Stimulated activated CD8-positive, alpha-beta memory T cell treated with anti-CD3 and anti-CD28 coated beads, Interleukin-7, amount 100 ng/mL, for 48 hours (primary cell): ENCODE measurements around the gene TBCEL.

ENCODE experiments used
- DNase-seq, 2 donors: peaks; one replicate each; pipeline ENCODE4 v3.0.0-alpha.2; 2020; ENCODE audit warnings: low read depth in 1 of 2; ENCODE audit errors: extremely low read depth in 1 of 2

TBCEL gene

GRCh38 chr11:121058941-121059340, 35.0 kb downstream of the TBCEL start:
- DNase-seq, result no peak

DNA sequence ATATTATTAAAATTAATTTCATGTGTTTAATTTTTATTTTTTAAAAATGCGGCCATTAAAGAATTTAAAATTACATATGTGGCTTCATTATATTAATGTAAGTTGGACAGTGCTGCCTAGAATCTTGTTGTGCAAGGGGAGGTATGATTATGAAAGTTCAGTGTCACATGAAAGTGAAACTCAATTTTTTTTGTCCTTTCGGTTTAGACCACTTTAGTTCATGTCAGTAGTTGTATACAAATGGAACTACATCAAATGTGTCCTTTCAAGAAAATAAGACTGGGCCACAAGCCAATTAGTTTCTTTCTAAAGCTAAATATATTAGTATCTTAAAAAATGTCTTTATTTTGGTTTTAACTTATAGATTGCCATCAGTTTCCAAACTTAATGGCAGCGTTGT, 35.7 kb downstream of the TBCEL start:
- DNase-seq, result no peak

GRCh38 chr11:121063728-121064127, 39.8 kb downstream of the TBCEL start:
- DNase-seq, result no peak

GRCh38 chr11:121066623-121067022, 42.7 kb downstream of the TBCEL start:
- DNase-seq, result no peak

DNA sequence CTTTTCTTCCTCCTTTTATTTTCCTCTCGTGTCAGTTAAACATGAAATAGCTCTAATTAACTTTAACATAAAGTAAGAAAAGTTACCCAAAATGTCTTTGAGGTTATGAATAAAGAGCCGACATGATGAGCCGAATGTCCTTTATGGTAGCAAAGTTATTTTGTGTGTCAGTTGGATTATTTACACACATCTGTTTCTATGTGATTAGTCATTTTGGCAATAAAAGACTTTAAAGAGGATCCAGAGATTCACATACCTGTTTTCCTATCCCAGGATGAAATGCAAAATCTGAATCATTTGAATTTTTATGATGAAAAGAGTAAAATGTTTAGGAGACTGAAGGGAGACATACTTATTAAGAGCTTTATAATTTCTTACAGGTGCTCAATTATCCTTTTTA, 43.1 kb downstream of the TBCEL start:
- no peak for DNase-seq

- no peak for DNase-seq
Measured at GRCh38 chr11:121067453-121067852, 43.6 kb downstream of the TBCEL start.

DNA sequence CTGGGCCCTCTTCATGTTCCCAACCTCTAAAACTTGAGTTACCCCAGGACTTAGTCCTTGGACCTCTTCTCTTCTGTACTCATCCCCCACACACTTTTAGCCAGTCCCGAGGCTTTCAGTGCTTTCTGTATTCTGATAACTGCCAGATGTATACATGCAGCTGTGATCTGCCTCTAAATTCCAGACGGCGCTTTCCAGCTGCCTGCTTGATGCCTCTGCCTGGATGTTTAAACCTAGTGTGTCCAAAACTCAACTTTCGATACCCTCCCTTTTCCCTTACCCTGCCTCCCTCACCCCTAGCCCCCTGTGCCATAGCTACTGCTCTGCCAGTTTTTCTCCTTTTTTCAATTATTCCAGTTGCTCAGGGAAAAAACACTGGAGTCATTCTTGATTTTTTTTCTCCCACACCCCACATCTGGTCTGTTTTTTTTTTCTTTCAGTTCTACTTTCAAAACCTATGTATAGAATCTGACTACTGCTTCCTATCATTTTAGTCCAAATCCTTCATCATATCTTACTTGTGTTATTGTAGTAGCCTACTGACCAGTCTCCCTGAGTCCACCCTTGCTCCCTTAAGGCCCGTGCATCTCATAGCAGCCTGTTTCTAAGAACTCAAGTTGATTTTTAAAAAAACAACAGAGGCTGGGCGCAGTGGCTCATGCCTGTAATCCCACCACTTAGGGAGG, 44.2 kb downstream of the TBCEL start:
- no peak for DNase-seq

DNA sequence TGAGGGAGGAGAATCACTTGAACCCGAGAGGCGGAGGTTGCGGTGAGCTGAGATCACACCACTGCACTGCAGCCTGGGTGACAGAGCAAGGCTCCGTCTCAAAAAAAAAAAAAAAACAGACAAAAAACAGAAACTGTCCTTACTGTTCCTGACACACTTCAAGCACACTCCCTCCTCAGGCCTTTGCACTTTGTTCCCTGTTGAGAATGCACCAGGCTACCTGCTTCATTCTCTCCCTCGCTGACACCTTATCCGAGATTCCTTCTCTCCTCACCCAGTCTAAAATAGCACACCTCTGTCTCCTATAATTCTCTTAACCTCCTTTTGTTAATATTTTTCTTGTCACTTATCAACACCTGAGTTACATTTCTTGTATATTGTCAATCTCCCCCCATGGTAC, 44.9 kb downstream of the TBCEL start:
- DNase-seq, result no peak

GRCh38 chr11:121070951-121071845, 47.3 kb downstream of the TBCEL start:
- DNase-seq, result no peak

GRCh38 chr11:121071846-121072450, 48.0 kb downstream of the TBCEL start:
- DNase-seq, result no peak

GRCh38 chr11:121081321-121081720, 57.4 kb downstream of the TBCEL start:
- no peak for DNase-seq

DNA sequence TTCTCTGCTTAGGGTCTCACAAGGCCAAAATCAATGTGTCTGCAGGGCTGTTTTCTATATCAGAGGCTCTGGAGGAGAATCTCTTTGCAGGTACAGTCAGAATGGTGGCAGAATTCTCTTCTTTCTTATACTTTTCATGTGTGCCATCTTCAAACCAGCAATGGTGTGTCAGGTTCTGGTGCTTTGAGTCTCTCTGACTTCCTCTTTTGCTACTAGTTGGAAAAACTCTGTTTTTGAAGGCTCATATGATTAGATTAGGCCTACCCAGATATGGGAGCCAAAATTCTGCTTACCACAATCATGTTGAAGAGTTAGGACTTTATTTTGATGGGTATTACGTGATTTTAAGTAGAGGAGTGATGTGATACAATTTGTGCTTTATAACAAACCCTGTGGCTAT, 58.3 kb downstream of the TBCEL start:
- no peak for DNase-seq

GRCh38 chr11:121082670-121083069, 58.8 kb downstream of the TBCEL start:
- DNase-seq, result no peak

DNA sequence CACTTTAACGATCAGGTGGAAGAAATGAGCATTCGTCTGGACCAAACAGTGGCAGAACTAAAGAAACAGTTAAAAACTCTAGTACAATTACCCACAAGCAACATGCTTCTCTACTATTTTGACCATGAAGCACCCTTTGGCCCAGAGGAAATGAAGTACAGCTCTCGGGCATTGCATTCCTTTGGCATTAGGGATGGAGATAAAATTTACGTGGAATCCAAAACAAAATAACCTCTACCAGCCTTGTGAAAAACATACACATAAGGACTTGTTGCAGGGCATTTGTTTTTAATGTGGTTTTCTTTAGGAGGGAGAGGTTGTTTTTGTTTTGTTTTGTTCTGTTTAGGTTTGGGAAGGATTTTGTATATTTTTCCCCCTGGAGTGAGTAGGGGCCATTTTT, 63.0 kb downstream of the TBCEL start:
- no peak for DNase-seq

GRCh38 chr11:121089566-121089965, 65.7 kb downstream of the TBCEL start:
- no peak for DNase-seq

- DNase-seq, result no peak
Measured at GRCh38 chr11:121090145-121090721, 66.3 kb downstream of the TBCEL start.

- no peak for DNase-seq
Measured at GRCh38 chr11:121091492-121092152, 67.7 kb downstream of the TBCEL start.

DNA sequence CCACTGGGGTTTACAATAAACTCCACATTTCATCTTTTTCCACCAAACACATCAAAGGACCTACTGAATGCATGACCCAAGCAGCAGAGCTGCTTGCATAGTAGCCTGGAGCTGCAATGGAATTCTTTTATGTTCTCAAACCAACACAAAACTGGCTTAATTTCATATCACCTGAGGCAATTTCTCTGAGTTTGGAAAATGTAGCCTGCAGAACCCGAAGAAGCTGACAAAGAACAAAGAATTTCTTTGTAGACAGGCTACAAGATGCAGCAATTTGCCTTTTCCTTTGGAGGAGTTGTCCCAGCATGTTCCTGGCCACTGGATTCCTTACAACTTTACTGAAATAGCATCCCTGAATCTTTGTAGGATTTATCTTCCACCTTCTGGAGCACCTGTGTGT, 71.7 kb downstream of the TBCEL start:
- DNase-seq, result no peak

DNA sequence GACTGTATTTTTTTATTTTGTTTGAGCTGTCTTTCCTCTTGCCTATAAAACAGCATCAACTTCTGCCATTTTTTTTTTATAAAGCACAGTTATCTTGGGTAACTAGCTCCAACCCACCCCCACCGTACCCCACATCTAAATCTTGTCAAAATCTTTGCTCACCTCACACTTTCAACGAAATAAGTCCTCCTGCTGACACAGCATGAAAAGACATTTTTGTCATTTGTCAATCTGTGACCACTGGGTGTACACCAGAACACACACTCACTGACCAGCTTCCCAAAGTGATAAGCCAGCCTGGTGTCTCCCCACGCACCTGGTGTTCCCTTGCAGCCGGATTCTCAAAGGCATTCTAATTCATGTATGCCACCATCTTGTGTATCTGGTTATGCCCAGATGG, 75.5 kb downstream of the TBCEL start:
- no peak for DNase-seq

DNA sequence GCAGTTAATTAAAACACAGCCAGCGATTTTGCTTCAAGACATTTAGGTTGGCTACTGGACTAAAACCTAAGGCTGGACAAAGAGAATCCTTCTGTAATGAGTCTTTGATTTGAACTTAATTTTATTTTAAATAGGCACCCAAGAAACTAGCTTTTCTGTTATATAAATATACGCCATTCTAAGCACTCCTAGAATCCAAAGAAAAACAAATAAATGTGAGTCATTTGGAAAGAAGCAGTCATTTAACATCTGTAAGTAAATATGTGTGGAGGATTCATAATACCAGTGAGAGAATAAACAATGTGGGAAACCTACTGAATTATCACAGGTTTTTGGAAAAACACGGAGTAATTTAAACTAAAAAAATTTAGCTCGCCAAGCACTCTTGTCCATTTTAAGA, 76.0 kb downstream of the TBCEL start:
- DNase-seq, result no peak

- no peak for DNase-seq
Measured at GRCh38 chr11:121100943-121101342, 77.0 kb downstream of the TBCEL start, which contains the start of gene TECTA. TECTA (plus strand) TSS chr11:121101243; CDS start chr11:121102666, 1,423 bp downstream.
